Lower leg skin (tissue), 3 donors: ENCODE measurements around the gene RUVBL2.

ENCODE experiments used
- CTCF ChIP-seq, 3 donors: fragments of 450-650 bp; IDR thresholded peaks; one replicate each; pipeline ENCODE4 v1.5.1; 2016; ENCODE audit warnings: antibody characterized with exemption in 3 of 3, mild to moderate bottlenecking in 3 of 3, moderate library complexity in 2 of 3
- POLR2A ChIP-seq, 2 donors: fragments of 450-650 bp; IDR thresholded peaks; one replicate each; pipeline ENCODE4 v1.6.1; 2016 to 2017; ENCODE audit warnings: antibody characterized with exemption in 2 of 2, mild to moderate bottlenecking in 1 of 2, moderate library complexity in 1 of 2

- TF ChIP-seq CTCF (IDR thresholded peaks at IDR 0.05) (no peak), POLR2A (IDR thresholded peaks at IDR 0.05) (no peak)
Measured at GRCh38 chr19:48994035-48994386, 324 bp downstream of the RUVBL2 start.
